G401 (cell line): ENCODE data around the gene TMC2. TPM values are rescaled to one million over a fixed set of nuclear protein-coding genes. Genes with fewer than 3 reads are reported as not detected.
A peak's percentile ranks its signal among the peaks of the same experiment; 100 is the strongest.
"Not testable (repeated sequence)": the region's sequence is repeated elsewhere in the genome, so short reads cannot be mapped to it uniquely, and the experiment has no call there.

ENCODE experiments used
- DNase-seq: peaks from one replicate; pipeline ENCODE4 v3.0.0-alpha.2; 2015; ENCODE audit warnings: low spot score
- in situ Hi-C: cut with HindIII; loops from 2 replicates; pipeline ENCODE4 v1.10.0; 2016; ENCODE audit warnings: low sequenced_read_pairs, mixed read lengths
- total RNA-seq: library from RNA; depleted of rRNA; stranded (reverse); fragments of >200 nt; shearing (Covaris generic); gene quantifications from 2 replicates; pipeline ENCODE4 v1.2.3, GENCODE V29; 2014

TMC2 gene
- total RNA-seq, 1 experiment from 2014 or later: not detected

DNA sequence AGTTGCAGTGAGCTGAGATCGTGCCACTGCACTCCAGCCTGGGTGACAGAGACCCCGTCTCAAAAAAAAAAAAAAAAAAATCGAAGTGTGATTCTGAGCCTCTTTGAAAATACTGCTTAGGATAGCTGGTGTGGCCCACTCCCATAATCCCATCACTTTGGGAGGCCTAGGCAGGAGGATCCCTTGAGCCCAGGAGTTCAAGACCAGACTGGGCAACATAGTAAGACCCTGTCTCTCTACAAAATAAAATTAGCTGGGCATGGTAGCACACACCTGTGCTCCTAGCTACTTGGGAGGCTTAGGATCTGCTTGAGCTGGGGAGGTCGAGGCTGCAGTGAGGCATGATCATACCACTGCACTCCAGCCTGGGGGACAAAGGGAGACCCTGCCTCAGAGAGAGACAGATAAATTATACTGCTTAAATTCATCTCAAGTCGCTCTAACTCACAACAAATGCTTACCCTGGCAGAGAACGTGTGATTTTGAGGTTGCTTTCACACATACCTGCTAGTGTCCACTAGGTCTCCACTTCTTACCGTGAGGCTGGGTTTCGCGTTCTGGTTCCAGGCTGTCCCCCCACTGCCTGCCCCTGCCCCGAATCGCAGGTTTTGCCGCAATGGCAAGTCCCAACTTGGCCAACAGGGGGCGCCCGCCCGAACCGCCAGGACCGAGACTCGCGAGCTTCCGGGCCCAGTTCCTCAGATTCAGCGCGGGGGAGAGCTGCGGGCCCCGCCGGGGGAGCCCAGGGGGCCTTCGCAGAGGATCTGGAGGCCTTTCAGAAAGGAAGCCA, 12.3 kb upstream of the TMC2 start:
- in situ Hi-C loops: no loop called here
- DNase-seq: peak; percentile 83

DNA sequence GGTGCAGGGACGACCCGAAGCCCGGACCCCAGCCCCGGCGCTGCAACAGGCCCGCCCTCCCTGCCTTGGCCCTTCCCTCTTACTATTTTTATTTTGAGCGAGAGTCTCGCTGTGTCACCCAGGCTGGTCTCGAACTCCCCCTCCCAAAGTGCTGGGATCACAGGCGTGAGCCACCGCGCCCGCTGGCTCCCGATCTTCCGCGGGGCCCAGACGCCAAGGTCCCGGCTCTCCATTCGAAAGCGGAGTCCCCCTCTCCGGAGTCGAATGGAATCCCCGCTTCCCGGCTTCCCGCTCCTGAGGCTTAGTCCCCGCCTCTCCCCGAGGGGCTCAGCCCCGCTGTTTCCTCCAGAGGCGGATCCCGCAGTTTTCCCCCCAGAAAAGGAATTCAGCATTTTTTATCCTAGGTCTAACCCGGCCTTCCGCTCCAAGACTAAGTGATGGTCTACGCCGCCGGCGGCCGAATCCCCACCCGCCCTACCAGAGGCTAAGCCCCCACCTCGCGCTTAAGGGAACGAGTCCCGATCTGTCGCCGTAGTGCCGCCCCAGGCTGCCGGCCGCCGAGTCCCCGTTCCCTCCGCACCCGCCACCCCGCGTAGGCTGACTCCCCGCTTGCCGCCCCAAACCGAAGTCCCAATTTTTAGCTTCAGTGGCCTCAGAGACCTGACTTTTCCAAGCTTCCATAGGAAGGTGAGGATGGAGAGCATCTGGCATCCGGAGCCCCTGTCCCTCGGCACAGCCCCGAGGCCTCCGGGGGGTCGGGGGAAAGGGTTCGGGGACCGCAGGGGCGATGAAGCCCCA, 11.5 kb upstream of the TMC2 start:
- in situ Hi-C loops: no loop called here
- peak; percentile 51 for DNase-seq

DNA sequence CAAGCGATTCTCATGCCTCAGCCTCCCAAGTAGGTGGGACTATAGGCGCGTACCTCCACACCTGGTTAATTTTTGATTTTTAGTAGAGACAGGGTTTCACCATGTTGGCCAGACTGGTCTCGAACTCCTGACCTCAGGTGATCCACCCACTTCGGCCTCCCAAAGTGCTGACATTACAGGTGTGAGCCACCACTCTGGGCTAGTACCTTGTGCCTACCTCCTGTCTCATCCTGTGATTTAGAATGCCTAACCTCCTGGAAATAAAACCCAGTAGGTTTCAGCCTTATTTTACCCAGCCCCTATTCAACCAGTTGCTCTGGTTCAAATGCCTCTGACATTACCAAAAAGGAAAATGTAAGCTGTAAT, 10.2 kb upstream of the TMC2 start:
- in situ Hi-C loops, DNase-seq: not testable (repeated sequence)

DNA sequence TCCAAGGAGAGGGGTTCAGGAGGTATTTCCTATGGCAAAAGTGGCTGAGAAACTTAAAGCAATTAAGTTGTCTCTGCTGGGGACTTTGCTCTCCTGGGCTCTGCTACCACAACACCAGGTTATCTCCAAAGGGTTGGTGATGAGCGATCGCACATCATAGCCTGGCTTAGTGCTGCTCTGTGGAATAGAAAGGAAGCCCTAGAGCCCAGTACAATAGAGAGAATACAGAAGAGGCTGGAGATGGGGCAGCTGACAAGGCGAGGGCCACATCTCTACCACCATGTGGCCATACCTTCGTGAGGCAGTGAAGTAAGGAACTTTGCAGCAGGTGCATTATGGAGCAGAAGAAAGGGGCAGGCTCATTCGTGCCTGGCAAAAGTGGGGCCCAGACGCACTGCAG, 8.6 kb upstream of the TMC2 start:
- in situ Hi-C loops: no loop called here
- no peak for DNase-seq

DNA sequence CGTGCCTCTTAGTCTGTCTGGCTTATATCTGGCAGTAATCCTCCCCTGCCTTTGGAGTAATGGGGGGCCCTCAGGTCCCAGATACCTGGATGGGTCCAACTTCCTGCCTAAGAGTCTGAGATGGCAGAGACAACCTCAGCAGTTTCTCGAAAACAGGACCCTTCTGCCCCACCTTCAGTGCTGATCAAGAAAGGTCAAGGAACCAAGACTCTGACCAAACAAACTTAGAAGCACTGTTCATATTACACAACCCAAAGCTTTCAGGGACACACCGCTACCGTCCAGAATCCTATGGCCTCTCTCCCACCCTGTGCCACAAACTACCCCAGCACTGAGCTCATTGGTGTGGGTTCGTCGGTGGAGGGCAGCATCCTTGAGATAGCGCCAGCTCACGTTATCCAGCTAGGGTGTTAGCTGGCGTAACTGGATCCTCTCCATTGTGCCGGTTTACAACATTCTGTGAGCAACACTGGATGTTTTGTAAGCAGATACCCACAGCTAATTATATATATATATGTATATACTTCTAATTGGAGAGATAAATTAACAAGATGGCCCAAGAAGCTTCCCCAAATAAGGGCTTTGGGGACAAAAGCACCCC, 7.6 kb upstream of the TMC2 start:
- DNase-seq: no peak
- in situ Hi-C loops: no loop called here

DNA sequence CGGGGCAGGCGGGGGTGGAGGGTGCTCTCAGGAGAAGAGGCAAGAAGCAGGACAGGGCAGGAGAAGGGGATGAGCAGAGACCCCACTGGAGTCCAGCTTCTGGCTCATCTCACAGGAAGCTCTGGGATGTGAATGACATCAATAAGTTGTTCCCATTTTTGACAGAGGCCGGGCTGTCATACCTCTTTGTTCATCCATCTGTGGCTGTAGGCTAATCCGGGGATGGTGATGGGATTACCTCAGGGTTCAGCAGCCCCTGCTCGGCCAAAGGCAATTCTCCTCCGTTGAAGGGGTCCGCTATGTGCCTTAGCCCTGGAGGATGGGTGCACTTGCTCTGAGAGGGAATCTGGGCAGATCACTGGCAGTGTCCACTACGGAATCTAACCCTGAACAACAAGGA, 3.3 kb upstream of the TMC2 start:
- in situ Hi-C loops: no loop called here
- no peak for DNase-seq

DNA sequence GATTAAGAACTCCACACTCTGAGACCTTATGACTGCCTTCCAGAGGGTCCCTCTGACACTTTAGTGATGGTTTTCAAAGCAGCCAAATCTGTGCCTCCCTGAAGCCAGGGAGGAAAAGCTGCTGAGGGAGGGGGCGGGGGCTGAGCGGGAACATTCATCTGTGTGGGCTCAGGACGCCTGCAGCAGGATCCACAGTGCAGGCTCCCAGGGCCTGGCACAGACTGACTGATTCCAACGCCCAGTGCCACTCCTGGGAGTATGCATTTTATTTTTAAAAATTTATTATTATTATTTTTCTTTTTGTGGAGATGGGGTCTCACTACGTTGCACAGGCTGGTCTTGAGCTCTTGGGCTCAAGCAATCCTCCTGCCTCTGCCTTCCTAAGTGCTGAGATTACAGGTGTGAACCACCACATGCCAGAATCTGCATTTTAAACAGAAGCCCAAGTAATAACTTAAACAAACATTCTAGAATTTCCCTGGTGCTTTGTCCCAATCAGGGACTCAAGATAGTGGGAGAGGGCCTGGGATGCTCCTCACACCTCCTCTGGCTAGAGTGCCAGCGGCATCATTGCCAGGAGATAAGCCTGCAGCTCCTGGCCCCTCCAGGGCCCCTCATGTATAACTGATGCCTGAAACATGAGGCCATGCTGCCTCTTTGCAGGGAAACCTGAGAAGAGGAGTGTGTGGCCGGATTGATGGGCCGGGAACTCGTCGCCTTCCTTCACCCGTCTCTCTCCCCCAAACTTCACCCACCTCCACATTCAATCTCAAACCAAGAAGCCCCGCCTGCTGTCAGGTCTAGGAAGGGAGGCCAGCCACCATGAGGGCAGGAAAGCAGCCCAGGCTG, 438 bp upstream of the TMC2 start:
- in situ Hi-C loops: no loop called here
- DNase-seq: no peak

DNA sequence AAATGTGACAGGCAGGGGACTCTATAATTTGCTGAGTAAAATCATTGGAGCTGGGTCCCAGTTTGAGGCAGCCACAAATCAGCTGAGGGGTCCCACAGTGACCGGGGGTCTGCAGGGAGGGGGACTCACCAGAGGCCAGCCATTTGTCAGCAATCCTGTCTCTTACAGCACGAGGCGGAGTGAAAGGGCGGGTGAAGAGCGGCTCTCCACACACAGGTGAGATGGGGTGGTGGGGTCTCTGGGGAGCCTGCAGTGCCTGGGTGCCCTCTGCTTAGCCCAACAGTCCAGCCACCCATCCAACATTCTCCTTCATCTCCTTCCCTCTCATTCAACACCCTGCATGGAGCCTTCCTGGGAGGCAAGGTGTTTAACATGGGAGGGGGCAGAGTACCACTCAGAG, 728 bp downstream of the TMC2 start:
- in situ Hi-C loops: no loop called here
- DNase-seq: no peak

DNA sequence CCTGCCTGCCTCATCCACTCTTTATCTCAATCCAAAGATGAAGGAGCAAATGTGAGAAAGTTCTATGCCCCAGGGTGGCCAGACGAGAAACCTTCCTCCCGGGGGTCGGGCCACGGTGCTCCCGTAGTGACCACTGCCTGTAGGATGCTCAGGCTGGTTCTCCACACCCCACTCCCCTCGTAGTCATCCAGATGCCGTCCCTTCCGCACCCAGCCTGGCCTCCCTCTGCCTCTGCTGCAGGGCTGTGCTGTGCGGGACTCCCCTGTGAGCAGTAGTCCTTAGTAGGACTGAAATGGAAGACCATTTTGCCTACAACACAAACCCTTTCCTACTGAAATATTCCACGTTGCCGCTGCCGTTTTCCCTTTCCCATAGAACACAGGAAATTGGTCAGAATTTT, 2.0 kb downstream of the TMC2 start:
- in situ Hi-C loops: no loop called here
- no peak for DNase-seq

DNA sequence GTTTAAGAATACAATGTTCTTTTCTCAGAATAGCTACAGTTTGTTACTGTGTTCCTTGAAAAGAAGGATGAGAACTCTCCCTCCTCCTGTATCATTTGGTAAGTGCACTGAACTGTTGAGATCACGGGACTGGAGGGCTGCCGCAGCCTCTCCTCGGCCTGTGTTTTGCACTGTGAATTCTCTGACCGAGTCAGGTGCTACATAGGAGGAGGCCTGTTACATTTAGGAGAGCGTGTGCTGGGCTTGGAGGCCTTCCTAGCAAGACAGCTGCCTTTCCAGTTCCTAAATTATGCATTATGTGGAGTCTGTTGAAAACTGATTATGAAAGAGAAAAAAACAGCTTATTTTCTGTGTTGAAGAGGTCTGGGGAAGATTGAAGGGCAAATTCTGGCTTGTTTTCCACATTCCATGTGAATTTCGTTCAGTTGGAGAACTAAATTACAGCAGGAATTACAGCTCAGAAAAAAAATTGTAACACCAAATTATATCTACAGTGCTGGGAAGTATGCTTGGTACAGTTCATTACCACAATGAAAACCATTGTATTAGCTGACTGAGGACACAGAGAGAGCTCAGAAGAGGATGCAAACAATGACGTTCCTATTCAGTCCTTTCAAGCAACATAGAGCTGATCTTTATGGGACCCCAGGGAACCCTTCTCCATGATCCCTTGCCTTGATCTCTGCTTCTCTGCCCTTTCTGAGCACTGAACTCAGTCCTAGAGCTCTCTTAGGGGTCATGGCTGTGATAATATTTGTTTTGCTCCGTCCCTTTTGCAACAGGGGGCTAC, 2.8 kb downstream of the TMC2 start:
- in situ Hi-C loops: no loop called here
- no peak for DNase-seq

DNA sequence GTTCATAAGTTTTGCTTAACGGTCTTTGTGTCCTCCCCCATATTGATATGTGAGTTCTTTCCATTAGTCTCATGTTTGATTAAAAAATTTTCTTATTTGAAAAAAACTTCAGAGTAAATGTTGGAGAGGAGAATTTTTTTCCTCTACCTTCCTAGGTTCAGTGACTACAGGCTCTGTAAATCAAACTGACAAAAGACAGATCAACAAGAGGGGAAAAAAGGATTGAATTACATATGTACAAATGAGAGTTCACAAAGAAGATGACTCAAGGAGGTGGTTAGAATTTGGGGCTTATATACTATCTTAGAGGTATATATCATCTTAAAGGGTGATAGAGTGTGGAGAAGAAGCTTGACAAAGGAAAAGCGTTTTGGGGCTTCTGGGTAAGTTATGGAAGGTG, 5.6 kb downstream of the TMC2 start:
- in situ Hi-C loops: no loop called here
- no peak for DNase-seq

DNA sequence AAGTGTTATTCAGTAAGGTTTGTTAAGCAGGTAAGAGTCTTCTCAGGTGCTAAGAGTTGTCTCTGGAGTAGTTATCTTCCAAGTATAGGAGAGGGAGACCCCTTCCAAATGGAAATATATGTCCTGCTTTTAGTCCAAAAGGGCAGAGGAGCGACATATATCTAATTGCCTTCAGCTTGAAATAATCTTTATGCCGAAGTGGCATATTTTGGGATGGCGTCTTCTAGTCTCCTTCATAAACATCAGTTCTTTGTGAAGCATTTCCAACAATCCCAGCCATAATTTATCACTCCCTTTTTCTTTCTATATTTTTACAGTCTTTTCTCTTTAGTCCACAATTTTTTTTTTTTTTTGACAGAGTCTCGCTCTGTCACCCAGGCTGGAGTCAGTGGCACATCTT, 6.0 kb downstream of the TMC2 start:
- DNase-seq: no peak
- in situ Hi-C loops: no loop called here

DNA sequence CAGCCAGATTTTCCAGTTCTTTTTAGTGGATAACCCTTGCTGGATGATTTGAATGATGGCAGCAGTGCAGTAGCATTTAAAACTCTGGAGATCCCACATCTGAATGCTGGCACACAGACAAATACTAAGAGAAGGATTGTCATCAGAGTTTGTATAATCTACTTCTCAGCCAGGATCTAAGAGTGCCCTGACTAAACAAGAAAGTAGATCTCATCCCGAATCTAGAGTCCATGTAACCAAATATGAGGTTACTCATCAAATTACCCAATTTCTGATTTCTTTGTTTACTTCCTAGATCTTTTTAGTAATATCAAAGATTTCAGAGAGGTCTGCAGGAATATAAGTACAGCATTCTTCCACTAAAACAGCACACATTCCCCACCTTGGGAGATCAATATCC, 7.8 kb downstream of the TMC2 start:
- no peak for DNase-seq
- in situ Hi-C loops: no loop called here

DNA sequence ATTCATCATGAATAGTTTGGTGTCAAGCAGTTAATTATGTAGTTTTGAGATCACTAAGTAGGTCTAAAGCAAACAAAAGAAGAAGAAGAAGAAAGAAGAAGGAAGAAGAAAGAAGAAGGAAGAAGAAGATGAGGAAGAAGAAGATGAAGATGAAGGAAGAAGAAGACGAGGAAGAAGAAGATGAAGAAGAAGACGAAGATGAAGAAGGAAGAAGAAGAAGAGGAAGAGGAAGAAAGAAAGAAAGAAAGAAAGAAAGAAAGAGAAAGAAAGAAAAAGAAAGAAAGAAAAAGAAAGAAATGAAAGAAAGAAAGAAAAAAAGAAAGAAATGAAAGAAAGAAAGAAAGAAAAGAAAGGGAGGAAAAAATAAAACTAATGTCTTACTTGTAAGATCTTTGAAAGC, 9.2 kb downstream of the TMC2 start:
- in situ Hi-C loops: no loop called here

DNA sequence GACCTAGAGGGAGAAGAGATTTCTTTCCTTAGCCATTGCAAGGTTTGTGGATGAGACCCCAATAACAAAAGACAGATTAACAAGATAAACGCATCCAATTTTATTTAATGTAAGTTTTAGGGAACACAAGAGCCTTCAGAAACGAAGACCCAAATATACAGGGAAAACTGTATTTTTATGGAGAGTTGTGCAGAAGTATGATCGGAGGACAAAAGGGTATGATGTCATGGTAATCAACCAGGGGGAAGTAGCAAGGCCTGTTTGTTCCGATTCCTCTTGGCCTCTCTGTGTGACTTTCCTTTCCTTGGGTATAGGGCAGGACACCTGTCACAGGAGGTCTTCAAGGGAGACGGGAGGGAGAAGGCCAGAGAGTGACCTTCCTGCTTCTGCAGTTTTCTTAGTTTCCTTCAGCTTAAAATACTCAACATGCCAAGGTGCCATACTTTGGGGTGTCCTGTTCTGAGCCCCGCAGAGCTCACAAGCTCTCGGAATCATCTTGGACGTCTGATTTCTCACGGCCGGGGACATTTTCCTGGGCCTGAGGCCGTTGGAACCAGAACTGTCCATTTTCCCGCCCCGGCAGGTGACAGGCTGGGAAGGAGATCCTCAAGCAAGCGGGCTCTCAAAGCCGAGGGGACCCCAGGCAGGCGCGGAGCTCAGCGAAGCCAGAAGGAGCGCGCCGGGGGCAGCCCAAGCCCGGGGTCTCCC, 21.7 kb downstream of the TMC2 start:
- in situ Hi-C loops: no loop called here

More for the DNA sequence above, 9.2 kb downstream of the TMC2 start:
- DNase-seq: no peak

DNA sequence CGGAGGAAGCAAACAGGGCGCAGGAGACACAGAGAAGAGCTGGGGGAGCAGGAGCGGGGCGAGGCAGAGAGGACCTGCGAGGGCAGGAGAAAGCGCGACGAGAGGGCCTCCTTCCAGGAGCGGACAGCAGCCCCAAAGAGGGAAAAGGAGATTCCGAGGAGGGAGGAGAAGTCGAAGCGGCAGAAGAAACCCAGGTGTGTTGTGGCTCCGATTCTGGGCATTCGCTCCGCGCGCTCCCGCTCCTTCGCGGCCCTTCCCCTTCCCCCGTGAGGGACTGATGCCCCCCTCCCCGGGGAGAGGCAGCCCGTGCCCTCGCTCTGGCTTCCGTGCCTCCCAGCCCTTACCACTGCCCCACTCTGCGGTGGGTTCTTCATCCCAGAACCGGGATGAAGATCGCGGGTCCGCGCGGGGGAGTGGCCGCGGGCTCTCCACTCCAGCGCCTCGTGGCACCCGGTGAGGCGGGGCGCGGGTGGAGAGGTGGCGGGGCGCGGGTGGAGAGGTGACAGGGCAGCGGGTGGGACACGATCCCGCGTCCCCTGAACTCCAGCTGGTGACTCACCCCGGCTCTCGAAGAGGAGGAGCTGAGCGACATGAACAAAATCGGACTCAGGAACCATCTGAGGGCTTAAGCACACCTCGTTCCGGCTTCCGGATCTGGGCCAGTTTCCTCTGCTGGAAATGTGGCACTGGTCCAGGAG, 22.4 kb downstream of the TMC2 start:
- peak; percentile 94 for DNase-seq
- in situ Hi-C loops: no loop called here

More for the DNA sequence above, 21.7 kb downstream of the TMC2 start:
- peak; percentile 53 for DNase-seq

DNA sequence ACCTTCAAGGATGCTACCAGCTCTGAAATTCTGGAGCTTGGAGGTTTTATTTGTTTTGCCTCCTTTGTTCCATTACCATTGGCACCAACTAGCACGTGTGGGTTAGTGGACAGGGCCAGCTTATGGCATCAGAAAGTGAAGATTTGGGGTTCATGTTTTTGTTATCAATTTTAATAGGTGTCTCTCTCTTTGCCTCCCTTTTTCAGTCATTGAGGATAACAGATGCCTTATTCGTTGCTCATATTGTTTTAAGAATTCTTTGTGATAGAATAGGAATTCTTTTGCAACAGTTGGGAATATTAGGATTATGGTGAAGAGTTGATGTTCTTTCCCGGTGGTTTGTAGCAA, 22.9 kb downstream of the TMC2 start:
- no peak for DNase-seq
- in situ Hi-C loops: no loop called here

DNA sequence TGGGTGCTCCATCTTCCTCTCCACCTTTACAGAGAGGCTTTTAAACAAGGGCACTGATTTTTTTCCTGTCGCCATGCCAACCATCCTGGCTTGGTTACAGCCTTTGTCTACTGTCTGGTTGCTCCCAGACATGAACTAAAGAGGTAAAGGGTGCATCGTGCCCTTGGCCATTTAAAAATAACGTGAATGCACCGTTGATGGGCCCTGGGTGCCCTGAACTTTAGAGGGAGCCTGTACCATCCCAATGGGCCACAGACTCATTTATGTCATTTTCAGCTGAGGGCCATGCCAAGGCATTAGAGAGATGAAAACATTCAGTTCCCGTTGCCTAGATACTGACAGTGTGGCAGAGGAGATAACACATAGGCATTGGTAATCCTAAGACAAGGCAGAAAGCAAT, 23.3 kb downstream of the TMC2 start:
- peak; percentile 89 for DNase-seq
- in situ Hi-C loops: no loop called here
